CD4-positive, alpha-beta T cell treated with Interleukin-17A for 4 hours (primary cell): Measurements from ENCODE around the gene KLHL30.

Experiments
- DNase-seq: peaks from one replicate; pipeline ENCODE4 v3.0.0-alpha.2; 2020; ENCODE audit warnings: mixed read lengths

KLHL30 gene

GRCh38 chr2:238151205-238151604 lies 12.7 kb downstream of the KLHL30 start:
- DNase-seq, result no peak

- DNase-seq, result no peak
Observed at GRCh38 chr2:238151628-238152235, 13.3 kb downstream of the KLHL30 start.

GRCh38 chr2:238152771-238153688 lies 14.6 kb downstream of the KLHL30 start:
- DNase-seq, result no peak

GRCh38 chr2:238154570-238154969 lies 16.1 kb downstream of the KLHL30 start:
- no peak for DNase-seq

- no peak for DNase-seq
Observed at GRCh38 chr2:238155051-238155760, 16.7 kb downstream of the KLHL30 start.

GRCh38 chr2:238155761-238156694 lies 17.6 kb downstream of the KLHL30 start:
- no peak for DNase-seq

- no peak for DNase-seq
Observed at GRCh38 chr2:238157506-238158017, 19.1 kb downstream of the KLHL30 start.

- no peak for DNase-seq
Observed at GRCh38 chr2:238158018-238158508, 19.6 kb downstream of the KLHL30 start.

GRCh38 chr2:238158509-238159070 lies 20.1 kb downstream of the KLHL30 start, which contains the start of gene ERFE:
Gene ERFE, plus strand, starts transcription at chr2:238158970. Its CDS starts 38 bp downstream, at chr2:238159008.
- peak; percentile 56 for DNase-seq

GRCh38 chr2:238159071-238159539 lies 20.6 kb downstream of the KLHL30 start:
- peak; percentile 17 for DNase-seq

GRCh38 chr2:238159661-238160205 lies 21.3 kb downstream of the KLHL30 start:
- no peak for DNase-seq

- peak; percentile 31 for DNase-seq
Observed at GRCh38 chr2:238160206-238161129, 22.0 kb downstream of the KLHL30 start.

- DNase-seq, result no peak
Observed at GRCh38 chr2:238161291-238162051, 23.0 kb downstream of the KLHL30 start.

- DNase-seq, result no peak
Observed at GRCh38 chr2:238162251-238162845, 23.9 kb downstream of the KLHL30 start.

- DNase-seq, result no peak
Observed at GRCh38 chr2:238162846-238163441, 24.5 kb downstream of the KLHL30 start.

- DNase-seq, result no peak
Observed at GRCh38 chr2:238163481-238164198, 25.2 kb downstream of the KLHL30 start.

GRCh38 chr2:238164906-238165287 lies 26.4 kb downstream of the KLHL30 start:
- DNase-seq, result no peak
